K562 (cell line): ENCODE results near the gene RPS10. TPM values are rescaled to one million over a fixed set of nuclear protein-coding genes. Genes with fewer than 3 reads are reported as not detected.

Experiments used
- BCOR ChIP-seq: fragments of 450-650 bp; IDR thresholded peaks from 2 replicates; pipeline ENCODE4 v1.6.1; 2016
- CREB3 ChIP-seq: fragments of 450-650 bp; conservative IDR thresholded peaks from 2 replicates; pipeline ENCODE4 v1.6.1; 2016; ENCODE audit warnings: missing genetic modification characterization, low read depth, mild to moderate bottlenecking, missing compliant biosample characterization, moderate library complexity
- FOXM1 ChIP-seq, 2 experiments: fragments of 450-650 bp in 1 of 2; sonication (generic) in 1 of 2; formaldehyde crosslinking in 1 of 2; IDR thresholded peaks; 2 replicates each; pipeline versions ENCODE4 v1.6.1 to v1.9.0; 2017 to 2022; ENCODE audit warnings: low read depth in 2 of 2, mild to moderate bottlenecking in 2 of 2, missing genetic modification reagents in 1 of 2, moderate library complexity in 1 of 2
- MCM5 ChIP-seq: fragments of 450-650 bp; IDR thresholded peaks from 2 replicates; pipeline ENCODE4 v1.6.1; 2016; ENCODE audit warnings: low read depth
- NFRKB ChIP-seq: fragments of 450-650 bp; IDR thresholded peaks from 2 replicates; pipeline ENCODE4 v1.6.1; 2016; ENCODE audit warnings: low read depth
- PCBP1 ChIP-seq: fragments of 200-400 bp; formaldehyde crosslinking; IDR thresholded peaks from 2 replicates; pipeline ENCODE4 v1.6.1; 2018; ENCODE audit warnings: mild to moderate bottlenecking, low read depth, low read length; ENCODE audit not compliant: poor library complexity, severe bottlenecking
- POLR3A ChIP-seq: IDR thresholded peaks from 2 replicates; pipeline ENCODE4 v1.6.1; 2011; ENCODE audit warnings: borderline replicate concordance, mild to moderate bottlenecking, moderate library complexity; ENCODE audit not compliant: insufficient read length, insufficient read depth; ENCODE audit errors: extremely low read depth
- SLC30A9 ChIP-seq: fragments of 250-450 bp; sonication (Bioruptor Pico); IDR thresholded peaks from 2 replicates; pipeline ENCODE4 v1.8.0; 2022; ENCODE audit warnings: mild to moderate bottlenecking, moderate library complexity
- SMARCA5 ChIP-seq: fragments of 450-650 bp; IDR thresholded peaks from 2 replicates; pipeline ENCODE4 v1.6.1; 2016
- THRAP3 ChIP-seq: fragments of 450-650 bp; IDR thresholded peaks from 2 replicates; pipeline ENCODE4 v1.6.1; 2016; ENCODE audit warnings: mild to moderate bottlenecking, inconsistent platforms, borderline replicate concordance
- UBTF ChIP-seq, 2 experiments: IDR thresholded peaks; 2 replicates each; pipeline ENCODE4 v1.6.1; 2012; ENCODE audit warnings: improper control_type of control experiment in 2 of 2, low read depth in 2 of 2, low read length in 2 of 2, borderline replicate concordance in 1 of 2
- ZBTB8A ChIP-seq: fragments of 450-650 bp; IDR thresholded peaks from 2 replicates; pipeline ENCODE4 v1.6.1; 2018; ENCODE audit warnings: mild to moderate bottlenecking, moderate library complexity; ENCODE audit not compliant: partially characterized antibody
- ZNF551 ChIP-seq: fragments of 250-450 bp; sonication (Bioruptor Pico); IDR thresholded peaks from 2 replicates; pipeline ENCODE4 v1.5.0; 2021; ENCODE audit warnings: mild to moderate bottlenecking, moderate library complexity
- ZNF655 ChIP-seq: fragments of 250-450 bp; sonication (Bioruptor Pico); IDR thresholded peaks from 2 replicates; pipeline ENCODE4 v1.5.0; 2021
- ZNF76 ChIP-seq: fragments of 250-450 bp; sonication (Bioruptor Pico); IDR thresholded peaks from 2 replicates; pipeline ENCODE4 v1.4.0; 2020; ENCODE audit warnings: mild to moderate bottlenecking, moderate library complexity, borderline replicate concordance
- polyA plus RNA-seq, 8 experiments: library from polyadenylated mRNA; depleted of rRNA in 4 of 8; stranded (reverse) in 5 of 8; unstranded in 3 of 8; fragments of >200 nt; fragmentation: Nextera tagmentation in 2 of 8; fragmentation: Illumina TruSeq in 1 of 8; extraction: Ambion mirVana in 2 of 8; extraction: Trizol in 1 of 8; gene quantifications; 2 replicates each; pipeline versions ENCODE4 v1.2.1 to v1.2.3, GENCODE V29; 2011 to 2014; ENCODE audit warnings: inconsistent platforms in 1 of 8, missing spikeins in 1 of 8
- total RNA-seq, 7 experiments: library from RNA; depleted of rRNA in 6 of 7; stranded (reverse); fragments of >200 nt in 6 of 7; fragmentation: Illumina TruSeq in 2 of 7; extraction: Trizol in 2 of 7; gene quantifications; 2 replicates each; pipeline versions ENCODE4 v1.2.1 to v1.2.3, GENCODE V29; 2011 to 2021; ENCODE audit warnings: low replicate concordance in 1 of 7

RPS10 gene
- total and polyA plus RNA-seq, 9 of the 15 experiments (the other 6 are each of a cell fraction or from before 2014, with no cell fraction given): 2,680 to 5,251 (median 3,876) TPM

GRCh38 chr6:34391786-34392496 is 33.9 kb downstream of the RPS10 start (continued):
- TF ChIP-seq SLC30A9 (CRISPR knock-in tag) (no peak), CREB3 (tag) (no peak), SMARCA5 (no peak), UBTF (IDR thresholded peaks at IDR 0.05; ENCODE audit: borderline replicate concordance in 1 of 2, low read depth in 2 of 2, low read length in 2 of 2) (peak; percentile 97), BCOR (peak; percentile 67; the same call in 1 of the 2 replicates), ZNF655 (no peak), PCBP1 (peak; percentile 86), ZNF76 (CRISPR knock-in tag) (no peak), POLR3A (no peak), MCM5 (no peak), FOXM1 (IDR thresholded peaks at IDR 0.05; ENCODE audit: low read depth) (no peak), FOXM1 (CRISPR knock-in tag; IDR thresholded peaks at IDR 0.05; ENCODE audit: low read depth) (no peak; the same call in 1 of the 2 replicates), NFRKB (peak; percentile 62; the same call in 1 of the 2 replicates), THRAP3 (no peak), ZNF551 (no peak), ZBTB8A (no peak)
